Measurements from ENCODE around the gene HOXC4.

The HOXC4 gene

DNA sequence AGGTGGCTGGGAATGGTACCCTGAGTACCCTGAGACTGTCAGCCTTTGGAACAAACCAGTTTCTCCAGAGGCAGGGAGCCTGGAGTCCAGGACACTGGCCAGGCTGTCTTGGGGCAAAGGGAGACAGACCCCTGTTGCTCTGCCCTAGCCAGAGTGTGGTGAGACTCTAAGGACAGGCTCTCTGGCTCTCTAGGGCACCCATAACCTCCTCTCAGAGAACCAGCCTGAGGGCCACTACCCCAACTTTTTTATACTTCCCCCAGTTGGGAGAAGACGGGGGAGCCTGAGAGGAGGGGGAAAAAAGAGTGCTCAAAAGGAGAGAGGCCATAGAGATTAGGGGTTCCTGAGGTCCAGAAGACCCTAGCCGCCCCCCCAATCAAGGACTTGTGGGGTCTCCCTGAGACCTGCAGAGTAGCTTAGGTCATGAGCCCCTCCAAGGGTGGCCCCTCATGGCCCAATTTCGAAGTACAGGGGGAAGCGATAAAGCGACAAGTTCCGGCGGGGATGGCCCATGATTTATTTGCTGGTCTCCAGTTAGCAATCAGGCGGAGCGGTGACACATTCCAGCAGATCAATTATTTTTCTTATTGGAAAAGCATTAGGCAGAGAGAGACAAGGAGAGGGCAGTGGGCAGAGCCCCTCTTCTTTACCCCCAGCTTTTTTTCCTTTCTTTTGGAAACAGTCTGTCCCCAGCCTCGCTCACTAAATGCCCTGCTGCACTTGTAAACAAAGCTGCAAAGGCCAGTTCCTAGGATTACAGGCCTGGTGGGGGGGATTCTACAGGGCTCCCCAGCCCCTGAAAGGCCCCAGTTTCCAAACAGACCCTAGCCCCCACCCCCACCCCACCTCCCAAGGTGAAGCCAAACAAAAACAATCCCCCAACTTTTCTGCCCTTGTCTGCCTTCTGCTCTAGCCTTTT is 43.3 kb upstream of the HOXC4 start:
- H3K36me3 ChIP-seq (ENCODE audit: control insufficient read depth, insufficient read depth, low read length), result no peaks in the 10 kb centered on the region
- no peak overlapping the region for H3K4me3 ChIP-seq (ENCODE audit: low read length)
- H3K9ac ChIP-seq (ENCODE audit: low read length), result no peak overlapping the region
- H3K9me3 ChIP-seq (ENCODE audit: control insufficient read depth, low read length), result peaks cover 5% of the 10 kb centered on the region
- H3K27me3 ChIP-seq (ENCODE audit: control insufficient read depth, insufficient read depth, low read length), result peaks cover 96% of the 10 kb centered on the region
- peaks cover 15% of the 10 kb centered on the region for H3K4me1 ChIP-seq (ENCODE audit: control insufficient read depth, insufficient read depth, low read length)

- no peak overlapping the region for H3K9ac ChIP-seq (ENCODE audit: low read length)
- H3K4me1 ChIP-seq (ENCODE audit: control insufficient read depth, insufficient read depth, low read length), result peaks cover 14% of the 10 kb centered on the region
- no peaks in the 10 kb centered on the region for H3K36me3 ChIP-seq (ENCODE audit: control insufficient read depth, insufficient read depth, low read length)
- no peak overlapping the region for H3K4me3 ChIP-seq (ENCODE audit: low read length)
- H3K27me3 ChIP-seq (ENCODE audit: control insufficient read depth, insufficient read depth, low read length), result peaks cover 96% of the 10 kb centered on the region
- peaks cover 5% of the 10 kb centered on the region for H3K9me3 ChIP-seq (ENCODE audit: control insufficient read depth, low read length)
Measured at GRCh38 chr12:54010972-54011664, 42.5 kb upstream of the HOXC4 start.

- H3K27me3 ChIP-seq (ENCODE audit: control insufficient read depth, insufficient read depth, low read length), result peaks cover 96% of the 10 kb centered on the region
- H3K4me3 ChIP-seq (ENCODE audit: low read length), result no peak overlapping the region
- H3K9ac ChIP-seq (ENCODE audit: low read length), result no peak overlapping the region
Measured at GRCh38 chr12:54011665-54012532, 41.7 kb upstream of the HOXC4 start.

GRCh38 chr12:54012631-54013409 is 40.8 kb upstream of the HOXC4 start:
- peaks cover 5% of the 10 kb centered on the region for H3K9me3 ChIP-seq (ENCODE audit: control insufficient read depth, low read length)
- no peak overlapping the region for H3K4me3 ChIP-seq (ENCODE audit: low read length)
- H3K9ac ChIP-seq (ENCODE audit: low read length), result no peak overlapping the region
- peaks cover 96% of the 10 kb centered on the region for H3K27me3 ChIP-seq (ENCODE audit: control insufficient read depth, insufficient read depth, low read length)
- H3K4me1 ChIP-seq (ENCODE audit: control insufficient read depth, insufficient read depth, low read length), result peaks cover 14% of the 10 kb centered on the region
- no peaks in the 10 kb centered on the region for H3K36me3 ChIP-seq (ENCODE audit: control insufficient read depth, insufficient read depth, low read length)

More at GRCh38 chr12:54011665-54012532, 41.7 kb upstream of the HOXC4 start:
- peaks cover 8% of the 10 kb centered on the region for H3K4me1 ChIP-seq (ENCODE audit: control insufficient read depth, insufficient read depth, low read length)
- no peaks in the 10 kb centered on the region for H3K36me3 ChIP-seq (ENCODE audit: control insufficient read depth, insufficient read depth, low read length)
- peaks cover 5% of the 10 kb centered on the region for H3K9me3 ChIP-seq (ENCODE audit: control insufficient read depth, low read length)

GRCh38 chr12:54014377-54015017 is 39.1 kb upstream of the HOXC4 start:
- Histone ChIP-seq H3K4me1 (ENCODE audit: control insufficient read depth, insufficient read depth, low read length) (peaks cover 28% of the 10 kb centered on the region), H3K4me3 (ENCODE audit: low read length) (no peak overlapping the region), H3K9ac (ENCODE audit: low read length) (no peak overlapping the region), H3K9me3 (ENCODE audit: control insufficient read depth, low read length) (peaks cover 5% of the 10 kb centered on the region), H3K36me3 (ENCODE audit: control insufficient read depth, insufficient read depth, low read length) (no peaks in the 10 kb centered on the region), H3K27me3 (ENCODE audit: control insufficient read depth, insufficient read depth, low read length) (peaks cover 97% of the 10 kb centered on the region)

DNA sequence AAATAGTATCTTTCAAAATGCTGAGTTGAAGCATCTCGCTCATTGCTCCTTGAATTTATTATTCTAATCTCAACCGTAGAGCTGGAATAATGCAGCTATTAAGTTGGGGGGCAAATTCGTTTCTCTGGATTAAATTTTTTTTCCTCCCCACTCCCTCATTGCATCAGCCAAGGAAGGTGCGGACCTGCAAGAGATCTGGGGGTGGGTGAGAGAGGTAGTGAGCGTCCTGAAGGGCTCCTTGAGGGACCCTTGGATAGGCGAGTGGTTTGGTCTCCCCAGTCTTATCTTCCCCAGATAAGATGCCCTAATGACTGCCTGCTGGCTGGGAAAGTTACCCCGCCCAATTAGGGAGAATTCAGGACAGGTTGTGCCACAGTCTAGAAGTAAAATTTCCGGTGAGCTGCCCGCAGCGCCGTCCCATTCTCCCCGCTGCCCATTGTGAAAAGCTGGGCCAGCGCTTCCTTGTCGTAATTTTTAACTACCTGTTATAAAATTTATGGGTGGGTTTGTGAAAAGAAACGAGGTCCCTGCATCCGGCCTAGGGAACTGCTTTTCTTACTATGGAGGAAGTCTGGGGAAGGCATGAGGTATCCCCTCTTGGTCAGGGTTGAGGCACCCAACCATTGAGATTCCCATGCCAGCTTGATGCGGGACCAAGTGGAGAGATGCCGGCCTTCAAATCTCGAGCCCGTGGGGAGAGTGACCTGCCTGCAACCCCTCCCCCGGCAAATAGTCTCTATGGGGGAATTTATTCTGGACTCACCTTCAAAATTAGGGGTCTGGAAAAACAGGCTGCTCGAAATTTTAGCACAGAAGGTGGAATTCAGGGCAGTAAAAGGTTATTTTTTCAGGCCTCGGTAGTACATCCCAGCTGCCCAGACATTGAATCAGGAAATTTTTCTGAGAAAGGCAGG is 38.4 kb upstream of the HOXC4 start:
- Histone ChIP-seq H3K4me3 (ENCODE audit: low read length) (no peak overlapping the region), H3K4me1 (ENCODE audit: control insufficient read depth, insufficient read depth, low read length) (peaks cover 31% of the 10 kb centered on the region), H3K9ac (ENCODE audit: low read length) (no peak overlapping the region), H3K9me3 (ENCODE audit: control insufficient read depth, low read length) (peaks cover 5% of the 10 kb centered on the region), H3K36me3 (ENCODE audit: control insufficient read depth, insufficient read depth, low read length) (no peaks in the 10 kb centered on the region), H3K27me3 (ENCODE audit: control insufficient read depth, insufficient read depth, low read length) (peaks cover 97% of the 10 kb centered on the region)

GRCh38 chr12:54016051-54016450 is 37.6 kb upstream of the HOXC4 start:
- H3K4me1 ChIP-seq (ENCODE audit: control insufficient read depth, insufficient read depth, low read length), result peaks cover 31% of the 10 kb centered on the region
- no peaks in the 10 kb centered on the region for H3K36me3 ChIP-seq (ENCODE audit: control insufficient read depth, insufficient read depth, low read length)
- peaks cover 97% of the 10 kb centered on the region for H3K27me3 ChIP-seq (ENCODE audit: control insufficient read depth, insufficient read depth, low read length)
- no peaks in the 10 kb centered on the region for H3K9me3 ChIP-seq (ENCODE audit: control insufficient read depth, low read length)
- H3K9ac ChIP-seq (ENCODE audit: low read length), result no peak overlapping the region
- H3K4me3 ChIP-seq (ENCODE audit: low read length), result no peak overlapping the region

- Histone ChIP-seq H3K9ac (ENCODE audit: low read length) (no peak overlapping the region), H3K27me3 (ENCODE audit: control insufficient read depth, insufficient read depth, low read length) (peaks cover 97% of the 10 kb centered on the region), H3K4me1 (ENCODE audit: control insufficient read depth, insufficient read depth, low read length) (peaks cover 31% of the 10 kb centered on the region), H3K36me3 (ENCODE audit: control insufficient read depth, insufficient read depth, low read length) (no peaks in the 10 kb centered on the region), H3K4me3 (ENCODE audit: low read length) (no peak overlapping the region), H3K9me3 (ENCODE audit: control insufficient read depth, low read length) (no peaks in the 10 kb centered on the region)
Measured at GRCh38 chr12:54016478-54016964, 37.1 kb upstream of the HOXC4 start.

DNA sequence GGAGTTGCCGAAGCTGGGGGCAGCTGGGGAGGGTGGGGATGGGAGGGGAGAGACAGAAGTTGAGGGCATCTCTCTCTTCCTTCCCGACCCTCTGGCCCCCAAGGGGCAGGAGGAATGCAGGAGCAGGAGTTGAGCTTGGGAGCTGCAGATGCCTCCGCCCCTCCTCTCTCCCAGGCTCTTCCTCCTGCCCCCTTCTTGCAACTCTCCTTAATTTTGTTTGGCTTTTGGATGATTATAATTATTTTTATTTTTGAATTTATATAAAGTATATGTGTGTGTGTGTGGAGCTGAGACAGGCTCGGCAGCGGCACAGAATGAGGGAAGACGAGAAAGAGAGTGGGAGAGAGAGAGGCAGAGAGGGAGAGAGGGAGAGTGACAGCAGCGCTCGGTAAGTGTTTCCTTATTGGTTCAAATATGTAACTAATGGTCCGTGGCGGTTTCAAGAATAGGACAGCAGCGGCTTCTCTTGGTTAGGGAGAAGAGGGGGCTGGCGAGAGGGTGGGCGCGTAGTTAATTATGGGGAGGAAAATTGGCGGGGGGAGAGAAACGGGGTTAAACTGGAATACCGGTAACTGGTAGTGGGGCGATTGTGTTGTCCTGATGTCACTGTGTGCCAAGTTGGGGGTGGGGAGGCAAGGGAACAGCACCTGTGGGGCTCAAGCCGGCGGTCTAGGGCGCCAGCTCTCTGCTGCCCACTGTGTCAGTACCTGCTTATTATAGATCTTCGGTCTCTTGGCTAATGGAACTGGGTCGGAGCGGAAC is 36.4 kb upstream of the HOXC4 start:
- no peak overlapping the region for H3K4me3 ChIP-seq (ENCODE audit: low read length)
- no peaks in the 10 kb centered on the region for H3K36me3 ChIP-seq (ENCODE audit: control insufficient read depth, insufficient read depth, low read length)
- H3K9ac ChIP-seq (ENCODE audit: low read length), result peak overlapping the region; percentile 22
- peaks cover 31% of the 10 kb centered on the region for H3K4me1 ChIP-seq (ENCODE audit: control insufficient read depth, insufficient read depth, low read length)
- H3K27me3 ChIP-seq (ENCODE audit: control insufficient read depth, insufficient read depth, low read length), result peaks cover 98% of the 10 kb centered on the region
- H3K9me3 ChIP-seq (ENCODE audit: control insufficient read depth, low read length), result no peaks in the 10 kb centered on the region
